Activated naive CD8-positive, alpha-beta T cell treated with anti-CD3 and anti-CD28 coated beads, Interleukin-2, amount 10 ng/mL, durations not matched to agents 7 days and 5 days (primary cell): ENCODE data around the gene ARHGAP26. TPM values are rescaled to one million over a fixed set of nuclear protein-coding genes. Genes with fewer than 3 reads are reported as not detected.

Experiments used
- ATAC-seq: fragments of 150-1000 bp; cut with Tn5 transposase; one replicate; pipeline ENCODE4 v1.10.0; 2021; ENCODE audit warnings: low read depth, moderate library complexity
- POLR2A ChIA-PET: fragments of 350-600 bp; sonication (Branson Sonifier 250); formaldehyde crosslinking; loops from one replicate; lab custom pipeline; 2021; ENCODE audit warnings: antibody characterized with exemption; lab: Charles Lee
- DNase-seq: peaks from one replicate; pipeline ENCODE4 v3.0.0; 2021
- H3K27ac Mint-ChIP-seq: one replicate; pipeline ENCODE4 v1.8.0; 2022; ENCODE audit warnings: mild to moderate bottlenecking, mixed read lengths
- H3K27me3 Mint-ChIP-seq: one replicate; pipeline ENCODE4 v1.8.0; 2022; ENCODE audit warnings: mild to moderate bottlenecking, moderate library complexity, mixed read lengths
- H3K36me3 Mint-ChIP-seq: one replicate; pipeline ENCODE4 v1.8.0; 2021; ENCODE audit warnings: mild to moderate bottlenecking, mixed read lengths
- H3K4me1 Mint-ChIP-seq: one replicate; pipeline ENCODE4 v1.8.0; 2021; ENCODE audit warnings: mixed read lengths
- H3K4me3 Mint-ChIP-seq: one replicate; pipeline ENCODE4 v1.8.0; 2022; ENCODE audit warnings: mild to moderate bottlenecking, moderate library complexity, mixed read lengths
- H3K9me3 Mint-ChIP-seq: one replicate; pipeline ENCODE4 v1.8.0; 2021; ENCODE audit warnings: mixed read lengths
- total RNA-seq, 2 experiments: library from RNA; stranded (reverse); gene quantifications; one replicate each; pipeline ENCODE4 v1.2.3, GENCODE V29; 2021

Gene ARHGAP26
- total RNA-seq, 2 experiments from 2014 or later: 30.6 to 32.0 TPM

GRCh38 chr5:142740474-142741242 lies 29.5 kb upstream of the ARHGAP26 start:
- no peak for ATAC-seq
- no peak for DNase-seq
- Mint-ChIP-seq H3K27me3 (peaks cover 24% of the 10 kb centered on the region), H3K27ac (no peak overlapping the region), H3K9me3 (no peaks in the 10 kb centered on the region), H3K4me3 (no peak overlapping the region), H3K36me3 (no peaks in the 10 kb centered on the region), H3K4me1 (peaks cover 1% of the 10 kb centered on the region)
- POLR2A ChIA-PET: no interaction called here

- no peak overlapping the region for H3K27ac Mint-ChIP-seq
- DNase-seq: no peak
These were observed 26.4 kb upstream of the ARHGAP26 start for GRCh38 chr5:142743592-142744441.

GRCh38 chr5:142745268-142745667 lies 24.9 kb upstream of the ARHGAP26 start:
- Mint-ChIP-seq H3K4me3 (no peak overlapping the region), H3K36me3 (no peaks in the 10 kb centered on the region), H3K9me3 (no peaks in the 10 kb centered on the region), H3K27ac (no peak overlapping the region), H3K27me3 (peaks cover 30% of the 10 kb centered on the region), H3K4me1 (peaks cover 6% of the 10 kb centered on the region)
- DNase-seq (no peak), ATAC-seq (no peak)
- POLR2A ChIA-PET: no interaction called here

More at GRCh38 chr5:142743592-142744441, 26.4 kb upstream of the ARHGAP26 start:
- peaks cover 1% of the 10 kb centered on the region for H3K4me1 Mint-ChIP-seq
- no peak for ATAC-seq
- H3K27me3 Mint-ChIP-seq: peaks cover 32% of the 10 kb centered on the region
- POLR2A ChIA-PET: no interaction called here
- H3K9me3 Mint-ChIP-seq: no peaks in the 10 kb centered on the region
- no peak overlapping the region for H3K4me3 Mint-ChIP-seq
- H3K36me3 Mint-ChIP-seq: no peaks in the 10 kb centered on the region

GRCh38 chr5:142746532-142747433 lies 23.4 kb upstream of the ARHGAP26 start:
- Mint-ChIP-seq H3K4me3 (no peak overlapping the region), H3K36me3 (no peaks in the 10 kb centered on the region), H3K9me3 (no peaks in the 10 kb centered on the region), H3K4me1 (peaks cover 6% of the 10 kb centered on the region), H3K27ac (no peak overlapping the region), H3K27me3 (peaks cover 25% of the 10 kb centered on the region)
- no peak for ATAC-seq
- POLR2A ChIA-PET: no interaction called here
- DNase-seq: no peak

GRCh38 chr5:142748132-142748531 lies 22.0 kb upstream of the ARHGAP26 start:
- H3K4me3 Mint-ChIP-seq: no peak overlapping the region
- ATAC-seq (no peak), DNase-seq (no peak)
- no peak overlapping the region for H3K27ac Mint-ChIP-seq
- H3K9me3 Mint-ChIP-seq: no peaks in the 10 kb centered on the region
- POLR2A ChIA-PET: no interaction called here
- no peaks in the 10 kb centered on the region for H3K36me3 Mint-ChIP-seq
- peaks cover 22% of the 10 kb centered on the region for H3K27me3 Mint-ChIP-seq
- H3K4me1 Mint-ChIP-seq: peaks cover 6% of the 10 kb centered on the region

- H3K36me3 Mint-ChIP-seq: no peaks in the 10 kb centered on the region
- no peak overlapping the region for H3K4me3 Mint-ChIP-seq
- H3K27ac Mint-ChIP-seq: no peak overlapping the region
- ATAC-seq (peak; percentile 39), DNase-seq (peak; percentile 56)
- H3K27me3 Mint-ChIP-seq: peaks cover 22% of the 10 kb centered on the region
- H3K4me1 Mint-ChIP-seq: peaks cover 9% of the 10 kb centered on the region
- no peaks in the 10 kb centered on the region for H3K9me3 Mint-ChIP-seq
- POLR2A ChIA-PET: interaction anchor here (1.4 kb wide), 1 partner anchor 254 kb away, joined by 3 read pairs; no protein-coding TSS in a partner anchor
These were observed 21.5 kb upstream of the ARHGAP26 start for GRCh38 chr5:142748568-142749249.

GRCh38 chr5:142749321-142749720 lies 20.9 kb upstream of the ARHGAP26 start:
- peaks cover 20% of the 10 kb centered on the region for H3K27me3 Mint-ChIP-seq
- POLR2A ChIA-PET: interaction anchor here (0.6 to 1.4 kb wide), 2 partner anchors 118 to 254 kb away, joined by 3 read pairs; no protein-coding TSS in a partner anchor
- no peaks in the 10 kb centered on the region for H3K36me3 Mint-ChIP-seq
- no peaks in the 10 kb centered on the region for H3K9me3 Mint-ChIP-seq
- H3K27ac Mint-ChIP-seq: no peak overlapping the region
- ATAC-seq (no peak), DNase-seq (no peak)
- peaks cover 8% of the 10 kb centered on the region for H3K4me1 Mint-ChIP-seq
- H3K4me3 Mint-ChIP-seq: no peak overlapping the region

- peaks cover 7% of the 10 kb centered on the region for H3K27me3 Mint-ChIP-seq
- POLR2A ChIA-PET: no interaction called here
These were observed 17.0 kb upstream of the ARHGAP26 start for GRCh38 chr5:142753116-142753631.

GRCh38 chr5:142754031-142754430 lies 16.1 kb upstream of the ARHGAP26 start:
- no peak for ATAC-seq
- H3K36me3 Mint-ChIP-seq: no peaks in the 10 kb centered on the region
- no peaks in the 10 kb centered on the region for H3K9me3 Mint-ChIP-seq
- peaks cover 20% of the 10 kb centered on the region for H3K4me1 Mint-ChIP-seq
- H3K4me3 Mint-ChIP-seq: no peak overlapping the region
- no peak overlapping the region for H3K27ac Mint-ChIP-seq
- peaks cover 7% of the 10 kb centered on the region for H3K27me3 Mint-ChIP-seq
- no peak for DNase-seq
- POLR2A ChIA-PET: no interaction called here

More at GRCh38 chr5:142753116-142753631, 17.0 kb upstream of the ARHGAP26 start:
- no peak overlapping the region for H3K27ac Mint-ChIP-seq
- H3K4me1 Mint-ChIP-seq: peaks cover 14% of the 10 kb centered on the region
- H3K9me3 Mint-ChIP-seq: no peaks in the 10 kb centered on the region
- no peaks in the 10 kb centered on the region for H3K36me3 Mint-ChIP-seq
- no peak overlapping the region for H3K4me3 Mint-ChIP-seq
- DNase-seq (no peak), ATAC-seq (no peak)

GRCh38 chr5:142756576-142756975 lies 13.6 kb upstream of the ARHGAP26 start:
- peaks cover 17% of the 10 kb centered on the region for H3K4me1 Mint-ChIP-seq
- H3K27ac Mint-ChIP-seq: no peak overlapping the region
- peaks cover 11% of the 10 kb centered on the region for H3K27me3 Mint-ChIP-seq
- ATAC-seq (no peak), DNase-seq (no peak)
- no peaks in the 10 kb centered on the region for H3K9me3 Mint-ChIP-seq
- POLR2A ChIA-PET: no interaction called here
- H3K36me3 Mint-ChIP-seq: no peaks in the 10 kb centered on the region
- no peak overlapping the region for H3K4me3 Mint-ChIP-seq

- ATAC-seq: no peak
- no peak for DNase-seq
- H3K36me3 Mint-ChIP-seq: no peaks in the 10 kb centered on the region
- H3K4me1 Mint-ChIP-seq: peaks cover 17% of the 10 kb centered on the region
- no peak overlapping the region for H3K4me3 Mint-ChIP-seq
- no peaks in the 10 kb centered on the region for H3K9me3 Mint-ChIP-seq
- H3K27me3 Mint-ChIP-seq: peaks cover 10% of the 10 kb centered on the region
- no peak overlapping the region for H3K27ac Mint-ChIP-seq
- POLR2A ChIA-PET: no interaction called here
These were observed 12.6 kb upstream of the ARHGAP26 start for GRCh38 chr5:142757564-142757963.

- Mint-ChIP-seq H3K36me3 (no peaks in the 10 kb centered on the region), H3K27ac (no peak overlapping the region), H3K9me3 (no peaks in the 10 kb centered on the region), H3K27me3 (peaks cover 14% of the 10 kb centered on the region), H3K4me1 (peaks cover 17% of the 10 kb centered on the region), H3K4me3 (no peak overlapping the region)
- DNase-seq (no peak), ATAC-seq (no peak)
- POLR2A ChIA-PET: no interaction called here
These were observed 11.9 kb upstream of the ARHGAP26 start for GRCh38 chr5:142758062-142758795.
